Smooth muscle cell (in vitro differentiated cells): Measurements from ENCODE around the gene SLC45A1. TPM values are rescaled to one million over a fixed set of nuclear protein-coding genes. Genes with fewer than 3 reads are reported as not detected.

ENCODE experiments used
- DNase-seq: peaks from one replicate; lab custom pipeline; 2025; ENCODE audit not compliant: unreplicated experiment; lab: John Stamatoyannopoulos, UW
- H2AFZ ChIP-seq: fragments of 200-600 bp; sonication (generic); 2 replicates; pipeline ENCODE4 v1.6.0; 2016; ENCODE audit warnings: antibody characterized with exemption, low read depth, mild to moderate bottlenecking
- H3F3A ChIP-seq: fragments of 200-600 bp; sonication (generic); 2 replicates; pipeline ENCODE4 v1.6.0; 2017; ENCODE audit warnings: antibody characterized with exemption, low read depth
- H3K27ac ChIP-seq: fragments of 200-600 bp; sonication (generic); 2 replicates; pipeline ENCODE4 v1.5.1; 2016; ENCODE audit warnings: low read depth, mild to moderate bottlenecking
- H3K27me3 ChIP-seq: fragments of 200-600 bp; sonication (generic); 2 replicates; pipeline ENCODE4 v1.6.1; 2016; ENCODE audit warnings: low read depth, mild to moderate bottlenecking
- H3K36me3 ChIP-seq: fragments of 200-600 bp; sonication (generic); 2 replicates; pipeline ENCODE4 v1.5.1; 2016; ENCODE audit warnings: low read depth
- H3K4me1 ChIP-seq: fragments of 200-600 bp; sonication (generic); 2 replicates; pipeline ENCODE4 v1.5.1; 2016; ENCODE audit warnings: low read depth
- H3K4me2 ChIP-seq: fragments of 200-600 bp; sonication (generic); 2 replicates; pipeline ENCODE4 v1.6.0; 2016; ENCODE audit warnings: mild to moderate bottlenecking
- H3K4me3 ChIP-seq: fragments of 200-600 bp; sonication (generic); 2 replicates; pipeline ENCODE4 v1.5.1; 2016; ENCODE audit warnings: mild to moderate bottlenecking
- H3K79me2 ChIP-seq: fragments of 200-600 bp; sonication (generic); 2 replicates; pipeline ENCODE4 v1.6.0; 2016; ENCODE audit warnings: low read depth, mild to moderate bottlenecking
- H3K9ac ChIP-seq: fragments of 200-600 bp; sonication (generic); 2 replicates; pipeline ENCODE4 v1.6.0; 2016; ENCODE audit warnings: low read depth
- H3K9me3 ChIP-seq: fragments of 200-600 bp; sonication (generic); replicated peaks from 2 replicates; pipeline ENCODE4 v1.5.1; 2016; ENCODE audit warnings: low read depth
- H4K20me1 ChIP-seq: fragments of 200-600 bp; sonication (generic); 2 replicates; pipeline ENCODE4 v1.6.0; 2016; ENCODE audit warnings: low read depth
- WGBS: methylation state at CpG from one replicate; pipeline ENCODE4 v1.1.7; 2016; ENCODE audit warnings: low lambda C conversion rate; 5-methylcytosine and 5-hydroxymethylcytosine counted together
- polyA plus RNA-seq: library from polyadenylated mRNA; unstranded; fragments of >200 nt; fragmentation: Nextera tagmentation; extraction: Ambion mirVana; gene quantifications from 2 replicates; pipeline ENCODE4 v1.2.1, GENCODE V29; 2016
- total RNA-seq: library from RNA; depleted of rRNA; stranded (reverse); fragments of >200 nt; gene quantifications from 2 replicates; pipeline ENCODE4 v1.2.3, GENCODE V29; 2014
- TF ChIP-seq, protein P1 (sequence below): fragments of 200-600 bp; sonication (generic); IDR thresholded peaks from 2 replicates; pipeline ENCODE4 v1.5.1; 2017; ENCODE audit warnings: borderline replicate concordance, mild to moderate bottlenecking, antibody characterized with exemption; ENCODE audit not compliant: insufficient read depth, poor library complexity, severe bottlenecking

Gene SLC45A1
- total and polyA plus RNA-seq, 2 experiments from 2014 or later: 1.7 to 1.8 TPM

DNA sequence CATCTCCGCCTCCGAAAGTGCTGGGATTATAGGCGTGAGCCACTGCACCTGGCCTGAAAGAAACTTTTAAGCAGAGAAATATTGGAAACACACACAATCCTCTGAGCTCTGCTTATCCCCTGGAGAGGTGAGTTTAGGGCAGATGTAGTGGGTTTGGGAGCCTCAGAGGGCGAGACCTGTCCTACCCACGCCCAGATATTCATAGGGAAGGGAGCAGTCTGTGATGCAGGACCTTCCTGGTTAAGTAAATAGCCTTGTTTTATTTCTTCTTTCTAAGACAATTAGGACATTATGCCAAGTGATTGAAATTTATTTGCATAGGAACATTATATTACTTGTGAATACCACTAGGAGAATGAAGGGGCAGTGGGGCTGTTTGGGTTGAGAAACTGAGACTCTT lies 18.0 kb upstream of the SLC45A1 start:
- no peaks in the 10 kb centered on the region for H4K20me1 ChIP-seq
- H3K9me3 ChIP-seq: no peaks in the 10 kb centered on the region
- H3K4me1 ChIP-seq: peaks cover 6% of the 10 kb centered on the region
- no peaks in the 10 kb centered on the region for H3K79me2 ChIP-seq
- no peaks in the 10 kb centered on the region for H3K36me3 ChIP-seq
- no peaks in the 10 kb centered on the region for H3K27me3 ChIP-seq
- no peak overlapping the region for H3K4me2 ChIP-seq
- WGBS: 96% methylated on average over 5 of the region's 5 CpGs
- TF ChIP-seq, protein P1, sequence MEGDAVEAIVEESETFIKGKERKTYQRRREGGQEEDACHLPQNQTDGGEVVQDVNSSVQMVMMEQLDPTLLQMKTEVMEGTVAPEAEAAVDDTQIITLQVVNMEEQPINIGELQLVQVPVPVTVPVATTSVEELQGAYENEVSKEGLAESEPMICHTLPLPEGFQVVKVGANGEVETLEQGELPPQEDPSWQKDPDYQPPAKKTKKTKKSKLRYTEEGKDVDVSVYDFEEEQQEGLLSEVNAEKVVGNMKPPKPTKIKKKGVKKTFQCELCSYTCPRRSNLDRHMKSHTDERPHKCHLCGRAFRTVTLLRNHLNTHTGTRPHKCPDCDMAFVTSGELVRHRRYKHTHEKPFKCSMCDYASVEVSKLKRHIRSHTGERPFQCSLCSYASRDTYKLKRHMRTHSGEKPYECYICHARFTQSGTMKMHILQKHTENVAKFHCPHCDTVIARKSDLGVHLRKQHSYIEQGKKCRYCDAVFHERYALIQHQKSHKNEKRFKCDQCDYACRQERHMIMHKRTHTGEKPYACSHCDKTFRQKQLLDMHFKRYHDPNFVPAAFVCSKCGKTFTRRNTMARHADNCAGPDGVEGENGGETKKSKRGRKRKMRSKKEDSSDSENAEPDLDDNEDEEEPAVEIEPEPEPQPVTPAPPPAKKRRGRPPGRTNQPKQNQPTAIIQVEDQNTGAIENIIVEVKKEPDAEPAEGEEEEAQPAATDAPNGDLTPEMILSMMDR: no peak
- H2AFZ ChIP-seq: no peak overlapping the region
- H3K9ac ChIP-seq: no peak overlapping the region
- H3K27ac ChIP-seq: no peak overlapping the region
- H3F3A ChIP-seq: peaks cover 4% of the 10 kb centered on the region
- H3K4me3 ChIP-seq: no peak overlapping the region
- no peak for DNase-seq

DNA sequence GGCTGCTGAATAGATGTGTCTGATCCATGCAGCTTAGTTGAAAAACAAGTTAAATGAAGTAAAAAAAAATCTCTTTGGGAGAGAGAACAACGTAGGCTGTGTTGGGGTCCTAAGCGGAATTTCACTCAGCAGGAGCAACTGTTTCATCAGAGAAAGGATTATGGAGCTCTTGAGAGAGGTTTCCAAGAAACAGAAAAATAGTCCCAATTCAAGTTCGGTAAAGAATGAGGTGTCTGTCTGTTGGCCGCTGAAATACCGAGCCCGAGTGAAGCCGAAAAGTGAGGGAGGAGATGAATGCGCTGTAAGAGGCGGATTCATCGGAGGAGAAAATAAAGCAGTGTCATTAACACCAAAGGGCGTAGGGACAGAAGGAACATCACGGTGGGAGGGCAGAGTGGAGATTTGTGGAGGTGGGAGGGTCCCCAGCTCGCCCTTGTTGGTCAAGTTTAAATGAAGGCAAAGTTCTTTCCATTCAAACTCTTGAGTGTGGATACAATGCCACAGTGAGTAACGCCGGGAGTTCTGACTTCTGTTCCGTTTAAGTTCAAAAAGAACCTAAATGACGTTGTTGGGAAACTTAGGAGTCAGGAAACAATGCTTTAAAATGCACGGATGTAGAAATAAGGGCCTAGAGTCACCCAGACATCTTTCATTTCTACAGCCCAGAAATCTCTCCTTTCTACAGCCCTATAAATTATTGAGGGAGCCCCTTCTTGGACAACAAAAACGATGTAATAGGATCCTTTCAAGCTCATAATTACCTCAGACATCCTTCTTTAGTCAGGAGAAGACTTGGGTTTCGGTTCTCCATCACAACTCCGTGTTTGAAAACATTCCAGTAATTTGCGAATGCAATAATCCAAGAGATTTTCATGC lies 15.6 kb upstream of the SLC45A1 start:
- Histone ChIP-seq H3K4me1 (peaks cover 6% of the 10 kb centered on the region), H3K27ac (peak overlapping the region; percentile 1), H3K36me3 (no peaks in the 10 kb centered on the region), H3K27me3 (no peaks in the 10 kb centered on the region), H3K9ac (no peak overlapping the region), H3K9me3 (no peaks in the 10 kb centered on the region), H4K20me1 (no peaks in the 10 kb centered on the region), H3K4me3 (no peak overlapping the region), H2AFZ (no peak overlapping the region), H3K79me2 (no peaks in the 10 kb centered on the region), H3F3A (peaks cover 4% of the 10 kb centered on the region), H3K4me2 (no peak overlapping the region)
- WGBS: 76% methylated on average over 22 of the region's 22 CpGs
- DNase-seq: no peak
- TF ChIP-seq, protein P1: no peak

DNA sequence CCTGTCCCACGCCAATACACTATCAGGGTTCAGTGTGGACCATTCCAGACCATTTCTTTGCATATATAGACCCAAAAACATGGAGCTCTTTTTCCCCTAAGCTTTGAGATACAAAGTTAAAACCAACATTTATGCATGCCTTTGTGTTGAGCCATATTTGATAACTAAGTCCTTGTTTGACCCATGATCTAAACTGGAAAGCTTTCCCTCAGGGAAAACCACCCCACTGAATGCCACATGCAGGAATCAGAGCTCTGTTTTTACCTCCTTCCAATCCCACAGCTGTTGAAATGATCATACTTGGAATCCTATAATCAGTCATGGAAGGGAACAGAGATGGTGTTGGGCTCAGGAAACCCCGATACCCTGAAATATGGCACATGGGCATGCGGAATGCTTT lies 14.8 kb upstream of the SLC45A1 start:
- DNase-seq: no peak
- Histone ChIP-seq H3F3A (peaks cover 4% of the 10 kb centered on the region), H3K4me3 (no peak overlapping the region), H3K9ac (no peak overlapping the region), H3K79me2 (no peaks in the 10 kb centered on the region), H3K27ac (peak overlapping the region; percentile 1), H3K27me3 (no peaks in the 10 kb centered on the region), H2AFZ (no peak overlapping the region), H4K20me1 (no peaks in the 10 kb centered on the region), H3K4me1 (peaks cover 6% of the 10 kb centered on the region), H3K9me3 (no peaks in the 10 kb centered on the region), H3K36me3 (no peaks in the 10 kb centered on the region), H3K4me2 (peak overlapping the region; percentile 6)
- TF ChIP-seq, protein P1: no peak
- 72% methylated on average over 3 of the region's 3 CpGs for WGBS

DNA sequence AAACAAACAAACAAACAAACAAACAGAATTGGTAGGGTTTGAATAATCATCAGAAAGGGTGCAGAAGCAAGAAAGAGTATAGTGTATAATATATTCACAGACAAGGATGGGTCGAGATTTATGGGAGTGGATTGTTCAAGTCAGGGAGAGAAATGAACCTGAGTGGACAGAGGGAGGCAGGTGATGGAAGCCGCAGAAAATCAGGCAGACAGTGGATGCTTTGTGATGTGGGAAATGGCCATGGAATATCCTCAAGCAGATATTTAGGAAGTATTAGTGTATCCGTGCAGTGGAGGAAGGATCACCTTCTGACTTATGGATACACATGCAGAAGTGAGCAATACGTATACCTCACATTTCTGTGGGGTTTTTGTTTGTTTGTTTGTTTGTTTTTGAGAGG lies 14.0 kb upstream of the SLC45A1 start:
- no peaks in the 10 kb centered on the region for H3K79me2 ChIP-seq
- peaks cover 4% of the 10 kb centered on the region for H3F3A ChIP-seq
- H3K4me3 ChIP-seq: no peak overlapping the region
- H3K4me2 ChIP-seq: no peak overlapping the region
- no peaks in the 10 kb centered on the region for H3K36me3 ChIP-seq
- no peaks in the 10 kb centered on the region for H3K9me3 ChIP-seq
- H3K27me3 ChIP-seq: no peaks in the 10 kb centered on the region
- WGBS: 83% methylated on average over 4 of the region's 4 CpGs
- H2AFZ ChIP-seq: no peak overlapping the region
- no peak for DNase-seq
- TF ChIP-seq, protein P1: no peak
- H3K4me1 ChIP-seq: peaks cover 6% of the 10 kb centered on the region
- no peak overlapping the region for H3K27ac ChIP-seq
- no peak overlapping the region for H3K9ac ChIP-seq
- H4K20me1 ChIP-seq: no peaks in the 10 kb centered on the region
